Activated naive CD4-positive, alpha-beta T cell treated with anti-CD3 and anti-CD28 coated beads, Interleukin-2, amount 50 U/mL, for 24 hours (primary cell): ENCODE data around the gene TSC22D1.
A peak's percentile ranks its signal among the peaks of the same experiment; 100 is the strongest.
"Not testable (repeated sequence)": the region's sequence is repeated elsewhere in the genome, so short reads cannot be mapped to it uniquely, and the experiment has no call there.

Source experiments
- H3K27ac Mint-ChIP-seq: one replicate; pipeline ENCODE4 v1.8.0; 2021; ENCODE audit warnings: mild to moderate bottlenecking, mixed read lengths
- H3K27me3 Mint-ChIP-seq: one replicate; pipeline ENCODE4 v1.8.0; 2021; ENCODE audit warnings: mixed read lengths
- H3K36me3 Mint-ChIP-seq: one replicate; pipeline ENCODE4 v1.8.0; 2021; ENCODE audit warnings: mixed read lengths
- H3K4me1 Mint-ChIP-seq: one replicate; pipeline ENCODE4 v1.8.0; 2021; ENCODE audit warnings: mixed read lengths
- H3K4me3 Mint-ChIP-seq: one replicate; pipeline ENCODE4 v1.8.0; 2021; ENCODE audit warnings: mild to moderate bottlenecking, mixed read lengths
- H3K9me3 Mint-ChIP-seq: one replicate; pipeline ENCODE4 v1.8.0; 2021; ENCODE audit warnings: mixed read lengths

The TSC22D1 gene

DNA sequence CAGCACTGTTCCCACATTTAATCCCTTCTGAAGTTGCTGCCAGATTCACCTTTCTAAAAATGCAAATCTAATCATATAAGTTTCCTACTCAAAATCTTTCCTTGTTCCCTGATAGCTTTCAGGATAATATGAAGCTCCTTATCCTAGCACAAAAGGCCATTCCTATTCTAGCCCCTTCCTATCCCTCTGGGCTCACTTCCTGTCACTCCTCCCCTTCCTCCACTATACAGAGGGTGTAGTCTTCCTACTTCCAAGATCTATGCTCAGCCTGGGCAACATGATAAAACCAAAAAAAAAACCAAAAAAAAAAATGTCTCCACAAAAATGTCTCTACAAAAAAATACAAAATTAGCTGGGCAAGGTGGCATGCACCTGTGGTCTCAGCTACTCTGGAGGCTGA is 78.3 kb downstream of the TSC22D1 start:
- Mint-ChIP-seq H3K4me1 (peaks cover 6% of the 10 kb centered on the region), H3K27ac (peak overlapping the region; percentile 5), H3K36me3 (peaks cover 9% of the 10 kb centered on the region), H3K9me3 (peaks cover 11% of the 10 kb centered on the region), H3K27me3 (no peaks in the 10 kb centered on the region), H3K4me3 (no peak overlapping the region)

DNA sequence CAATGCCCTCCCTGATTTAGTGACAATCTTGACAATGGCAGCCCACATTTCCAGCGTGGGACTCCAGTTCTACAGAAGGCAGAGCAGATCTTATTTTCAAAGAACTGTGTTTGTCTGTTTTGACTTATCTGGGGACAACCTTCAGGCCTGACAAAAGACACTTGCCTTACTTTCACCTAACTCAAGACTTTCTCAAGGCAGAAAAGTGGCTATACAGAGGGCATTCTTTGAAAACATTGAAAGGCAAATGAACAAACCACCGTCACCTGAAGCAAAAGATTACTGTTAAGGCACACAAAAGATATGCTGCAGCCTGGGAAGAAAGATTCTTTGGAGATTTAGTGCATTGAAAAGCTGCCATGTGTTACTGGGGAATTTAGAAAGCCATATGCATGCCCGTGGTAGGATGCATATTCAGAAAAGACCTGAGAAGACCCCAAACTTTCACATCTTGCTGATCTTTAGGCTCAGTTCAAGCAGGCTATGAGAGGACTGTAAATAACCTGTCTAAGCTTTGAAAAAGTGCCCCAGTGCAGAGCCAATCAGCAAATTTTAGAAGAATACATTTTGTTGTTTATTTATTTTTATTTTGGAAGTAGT is 82.8 kb downstream of the TSC22D1 start:
- no peak overlapping the region for H3K4me3 Mint-ChIP-seq
- H3K4me1 Mint-ChIP-seq: peaks cover 7% of the 10 kb centered on the region
- no peak overlapping the region for H3K27ac Mint-ChIP-seq
- peaks cover 9% of the 10 kb centered on the region for H3K36me3 Mint-ChIP-seq
- no peaks in the 10 kb centered on the region for H3K27me3 Mint-ChIP-seq
- peaks cover 11% of the 10 kb centered on the region for H3K9me3 Mint-ChIP-seq

DNA sequence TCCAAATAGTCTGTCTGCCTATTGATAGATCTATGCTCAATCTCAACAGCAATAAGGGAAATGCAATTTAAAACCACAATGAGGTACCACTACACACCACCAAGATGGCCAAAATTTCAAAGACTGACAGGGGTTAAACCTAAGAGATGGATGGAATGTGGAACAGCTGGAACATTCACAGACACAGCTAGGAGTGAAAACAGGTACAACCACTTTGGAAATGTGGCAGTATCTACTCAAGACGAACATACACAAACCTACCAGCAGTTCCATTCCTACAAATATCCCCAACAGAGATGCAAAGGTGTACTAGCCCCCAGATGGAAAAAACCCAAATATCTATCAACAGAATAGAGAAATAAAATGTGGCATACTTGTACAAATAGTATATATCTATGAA is 86.4 kb downstream of the TSC22D1 start:
- no peaks in the 10 kb centered on the region for H3K27me3 Mint-ChIP-seq
- peaks cover 12% of the 10 kb centered on the region for H3K4me1 Mint-ChIP-seq
- H3K9me3 Mint-ChIP-seq: peaks cover 3% of the 10 kb centered on the region
- no peak overlapping the region for H3K4me3 Mint-ChIP-seq
- peaks cover 3% of the 10 kb centered on the region for H3K36me3 Mint-ChIP-seq
- no peak overlapping the region for H3K27ac Mint-ChIP-seq

DNA sequence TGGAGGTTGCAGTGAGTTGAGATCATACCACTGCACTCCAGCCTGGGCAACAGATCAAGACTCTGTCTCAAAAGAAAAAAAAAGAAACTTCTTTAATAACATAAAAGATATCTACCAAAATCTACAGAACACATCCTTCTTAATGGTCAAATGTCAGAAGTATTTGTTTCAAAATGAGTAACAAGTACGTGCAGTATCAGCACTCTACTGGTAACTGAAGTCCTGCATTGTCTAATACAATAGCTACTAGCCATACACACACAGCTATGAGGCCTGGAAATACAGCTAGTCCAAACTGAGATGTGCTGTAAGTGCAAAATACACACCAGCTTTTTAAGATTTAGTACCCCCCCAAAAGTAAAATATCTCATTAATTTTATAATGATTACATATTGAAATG is 88.1 kb downstream of the TSC22D1 start:
- no peak overlapping the region for H3K27ac Mint-ChIP-seq
- H3K9me3 Mint-ChIP-seq: no peaks in the 10 kb centered on the region
- H3K4me3 Mint-ChIP-seq: no peak overlapping the region
- no peaks in the 10 kb centered on the region for H3K27me3 Mint-ChIP-seq
- no peaks in the 10 kb centered on the region for H3K36me3 Mint-ChIP-seq
- peaks cover 19% of the 10 kb centered on the region for H3K4me1 Mint-ChIP-seq

DNA sequence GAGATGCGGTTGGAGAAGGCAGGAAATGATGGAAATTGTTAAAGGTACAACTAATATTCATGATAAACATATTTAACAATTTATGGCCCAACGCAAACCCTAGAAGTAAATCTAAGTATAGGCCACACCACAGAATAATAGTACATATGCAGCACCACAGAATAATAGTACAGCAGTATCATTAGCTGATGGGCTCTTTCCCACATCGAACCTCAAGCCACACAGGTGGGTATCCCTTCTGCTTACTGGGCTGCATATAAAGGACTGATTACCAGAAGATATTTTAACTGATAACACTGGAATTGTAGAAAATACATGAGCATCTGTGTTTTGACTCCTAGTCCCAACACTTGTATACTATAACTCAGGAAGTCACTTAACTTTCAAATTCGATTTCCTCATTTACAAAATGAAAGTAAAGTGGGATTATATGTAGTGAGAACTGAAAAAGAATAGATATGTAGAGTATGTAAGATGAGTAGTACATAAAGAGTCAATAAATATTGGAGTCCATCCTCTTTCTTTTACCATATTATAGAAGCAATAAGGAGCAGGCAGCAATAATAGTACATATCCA is 91.5 kb downstream of the TSC22D1 start:
- Mint-ChIP-seq H3K4me3 (peak overlapping the region; percentile 64), H3K27ac (peak overlapping the region; percentile 19), H3K27me3 (no peaks in the 10 kb centered on the region), H3K9me3 (no peaks in the 10 kb centered on the region), H3K4me1 (peaks cover 16% of the 10 kb centered on the region), H3K36me3 (no peaks in the 10 kb centered on the region)

DNA sequence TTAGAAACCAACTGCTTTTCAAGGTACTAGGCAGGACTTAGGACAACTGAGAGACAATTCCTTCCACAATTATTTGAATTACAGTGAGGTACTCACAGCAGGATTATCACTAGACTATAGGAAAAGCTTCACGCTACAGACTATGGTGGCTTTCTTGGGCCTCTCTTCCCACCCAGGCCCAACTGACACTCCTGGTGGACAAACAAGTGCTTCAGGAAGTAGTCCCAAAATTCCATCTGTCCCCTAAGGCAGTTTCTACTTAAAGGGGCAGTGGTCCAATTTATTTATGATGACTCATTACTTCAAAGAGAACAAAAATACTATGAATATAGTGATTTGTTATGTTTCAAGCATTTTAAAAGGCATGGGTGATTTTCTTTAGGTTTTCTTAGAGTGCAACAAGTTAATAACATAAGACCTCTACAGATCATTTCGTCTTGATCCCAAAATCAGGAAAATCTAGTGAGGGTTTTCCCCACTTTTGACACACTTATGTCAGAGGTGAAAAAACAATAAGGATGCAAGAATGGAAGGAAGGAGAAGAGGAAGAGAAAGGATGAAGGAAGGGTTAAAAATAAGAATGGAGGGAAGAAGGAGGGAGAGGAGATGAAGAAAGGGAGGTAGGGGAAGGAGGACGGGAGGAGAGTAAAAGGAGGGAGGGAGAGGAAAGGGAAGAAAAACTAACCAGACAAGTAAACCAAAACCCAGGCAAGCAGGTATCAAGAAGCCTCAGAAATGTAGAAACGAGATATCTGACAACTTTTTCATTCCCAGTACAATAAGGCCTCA is 101.8 kb downstream of the TSC22D1 start:
- no peaks in the 10 kb centered on the region for H3K27me3 Mint-ChIP-seq
- H3K36me3 Mint-ChIP-seq: no peaks in the 10 kb centered on the region
- H3K4me3 Mint-ChIP-seq: no peak overlapping the region
- no peaks in the 10 kb centered on the region for H3K9me3 Mint-ChIP-seq
- H3K4me1 Mint-ChIP-seq: no peaks in the 10 kb centered on the region
- H3K27ac Mint-ChIP-seq: no peak overlapping the region

DNA sequence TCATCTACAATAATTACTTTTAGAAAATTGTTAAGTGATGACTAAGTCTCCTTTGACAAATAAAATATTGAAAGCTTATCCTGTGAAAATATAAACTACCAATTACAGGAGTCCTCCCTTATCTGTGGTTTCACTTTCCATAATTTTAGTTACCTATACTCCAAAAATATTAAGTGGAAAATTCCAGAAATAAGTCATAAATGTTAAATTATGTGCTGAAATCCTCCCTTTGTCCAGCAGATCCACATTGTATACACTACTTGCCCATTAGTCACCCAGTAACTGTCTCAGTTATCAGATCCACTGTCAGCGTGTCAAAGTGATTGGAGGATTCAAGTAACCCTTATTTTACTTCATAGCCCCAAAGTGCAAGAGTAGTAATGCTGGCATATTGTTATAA is 104.4 kb downstream of the TSC22D1 start:
- H3K36me3 Mint-ChIP-seq: no peaks in the 10 kb centered on the region
- no peak overlapping the region for H3K27ac Mint-ChIP-seq
- H3K9me3 Mint-ChIP-seq: no peaks in the 10 kb centered on the region
- no peak overlapping the region for H3K4me3 Mint-ChIP-seq
- H3K4me1 Mint-ChIP-seq: no peaks in the 10 kb centered on the region
- H3K27me3 Mint-ChIP-seq: no peaks in the 10 kb centered on the region

DNA sequence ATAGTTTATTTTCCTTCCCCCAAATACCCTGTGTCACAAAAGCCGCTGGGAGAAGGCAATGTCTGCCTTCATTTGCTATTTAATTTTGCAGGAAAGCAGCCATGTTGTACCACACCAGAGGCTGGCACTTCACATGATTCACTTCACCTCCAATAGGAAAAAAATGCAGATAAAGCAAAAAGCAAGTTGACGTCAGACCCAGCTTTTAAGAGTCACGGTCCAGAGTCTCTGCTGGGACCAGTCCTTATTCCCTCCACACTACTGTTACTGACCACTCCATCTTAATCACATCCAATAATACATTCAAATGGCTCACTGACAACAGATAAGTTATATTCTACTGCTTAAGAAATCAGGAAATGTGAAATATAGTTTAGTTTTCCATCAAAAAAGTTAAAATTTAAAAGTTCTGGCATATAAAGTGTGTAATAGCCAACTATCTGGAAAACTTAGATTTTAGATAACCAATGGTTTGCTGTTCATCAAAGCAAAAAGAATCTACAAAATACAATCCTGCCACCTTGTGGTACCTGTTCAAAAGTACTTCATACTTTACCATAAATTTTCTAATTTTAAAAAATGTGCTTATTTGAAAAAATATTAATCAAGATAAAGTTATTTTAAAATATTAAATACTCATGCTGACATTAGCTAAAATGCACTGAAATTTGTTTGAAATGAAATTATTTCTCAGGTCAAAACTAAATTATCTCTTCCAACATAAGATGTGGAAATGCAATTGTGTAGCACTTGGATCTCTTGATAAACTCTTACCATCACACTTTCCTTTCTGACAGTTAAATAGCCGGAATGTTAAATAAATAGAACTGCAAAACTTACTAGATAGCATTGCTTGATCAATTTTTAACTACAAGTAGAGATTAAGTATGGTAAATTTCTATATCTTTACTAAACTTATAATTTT is 105.2 kb downstream of the TSC22D1 start:
- Mint-ChIP-seq H3K27me3 (no peaks in the 10 kb centered on the region), H3K4me1 (no peaks in the 10 kb centered on the region), H3K27ac (no peak overlapping the region), H3K4me3 (no peak overlapping the region), H3K36me3 (no peaks in the 10 kb centered on the region), H3K9me3 (no peaks in the 10 kb centered on the region)

DNA sequence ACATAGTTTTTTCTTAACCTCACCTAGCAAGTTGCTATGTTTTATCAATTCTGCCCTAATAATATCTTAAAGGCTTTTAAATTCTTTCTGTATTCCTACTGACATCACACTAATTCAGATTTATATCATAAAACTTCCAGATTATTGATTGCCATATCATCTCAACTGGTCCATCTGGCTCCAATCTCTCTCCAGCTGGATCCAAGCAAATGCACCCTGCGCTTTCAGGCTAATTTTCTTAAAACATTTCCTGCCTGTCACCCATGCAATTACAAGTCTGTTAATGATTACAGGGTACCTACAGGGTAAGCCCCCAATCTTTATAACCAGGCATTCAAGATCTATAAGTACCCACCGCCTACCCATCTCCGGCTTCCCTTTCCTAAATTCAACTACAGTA is 107.3 kb downstream of the TSC22D1 start:
- H3K27me3 Mint-ChIP-seq: no peaks in the 10 kb centered on the region
- H3K4me3 Mint-ChIP-seq: no peak overlapping the region
- no peaks in the 10 kb centered on the region for H3K9me3 Mint-ChIP-seq

DNA sequence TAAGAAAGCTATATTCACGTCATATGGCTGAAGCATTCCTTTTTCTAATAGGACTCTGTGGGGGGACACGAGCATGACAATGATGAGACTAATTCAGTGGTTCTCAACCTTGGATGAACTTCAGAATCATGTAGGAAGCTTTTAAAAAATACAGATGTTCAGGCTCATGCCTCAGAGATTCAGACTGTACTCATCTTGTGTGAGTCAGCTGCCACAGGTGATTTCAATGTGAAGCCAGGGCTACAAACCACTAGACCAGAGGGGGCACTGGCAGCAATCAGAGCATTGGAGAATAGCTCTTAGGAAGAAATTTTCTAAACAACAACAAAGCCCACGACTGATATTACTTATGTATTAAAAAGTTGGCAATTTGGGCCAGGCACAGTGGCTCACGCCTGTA is 110.8 kb downstream of the TSC22D1 start:
- no peak overlapping the region for H3K27ac Mint-ChIP-seq
- no peaks in the 10 kb centered on the region for H3K4me1 Mint-ChIP-seq
- H3K27me3 Mint-ChIP-seq: no peaks in the 10 kb centered on the region
- no peak overlapping the region for H3K4me3 Mint-ChIP-seq
- no peaks in the 10 kb centered on the region for H3K36me3 Mint-ChIP-seq
- no peaks in the 10 kb centered on the region for H3K9me3 Mint-ChIP-seq

More for the DNA sequence above, 107.3 kb downstream of the TSC22D1 start:
- Mint-ChIP-seq H3K36me3 (no peaks in the 10 kb centered on the region), H3K4me1 (no peaks in the 10 kb centered on the region), H3K27ac (no peak overlapping the region)

DNA sequence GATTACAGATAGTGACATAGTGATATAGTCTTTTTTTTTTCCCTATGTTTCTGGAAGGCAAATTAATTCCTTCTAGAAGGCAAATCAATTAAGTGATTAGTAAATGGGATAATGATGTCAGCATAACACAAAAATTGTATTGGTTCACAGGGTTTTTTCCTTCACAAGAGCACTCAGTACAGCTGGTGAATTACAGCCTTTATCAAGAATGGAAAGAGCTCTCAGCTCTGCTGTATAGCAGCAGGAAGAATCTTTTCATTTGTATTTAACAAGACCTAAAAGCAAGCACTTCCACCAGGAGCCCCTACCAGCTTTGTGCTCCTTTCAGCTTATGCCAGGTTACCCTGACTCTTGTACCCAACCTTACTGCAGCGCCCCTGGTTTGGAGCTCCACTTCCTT is 111.7 kb downstream of the TSC22D1 start:
- Mint-ChIP-seq H3K4me3 (no peak overlapping the region), H3K4me1 (no peaks in the 10 kb centered on the region), H3K27me3 (no peaks in the 10 kb centered on the region)

DNA sequence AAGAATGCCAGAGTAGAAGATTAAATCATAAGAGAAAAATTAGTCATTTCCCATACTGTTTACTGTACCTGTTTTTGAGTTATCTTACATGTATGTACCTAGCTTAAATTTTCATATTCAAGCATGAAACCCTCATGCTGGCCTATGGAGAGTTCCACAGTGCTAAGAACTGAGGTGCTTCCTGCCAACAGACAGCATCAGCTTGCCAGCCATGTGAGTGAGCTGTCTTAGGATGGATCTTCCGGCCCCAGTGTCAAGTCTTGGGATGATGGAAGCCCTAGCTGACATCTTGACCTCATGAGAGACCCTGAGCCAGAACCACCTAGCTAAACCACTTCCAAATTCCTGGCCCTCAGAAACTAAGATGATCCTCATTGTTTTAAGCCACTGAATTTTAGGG is 112.4 kb downstream of the TSC22D1 start:
- Mint-ChIP-seq H3K4me3 (no peak overlapping the region), H3K27ac (no peak overlapping the region), H3K36me3 (no peaks in the 10 kb centered on the region), H3K4me1 (no peaks in the 10 kb centered on the region), H3K9me3 (no peaks in the 10 kb centered on the region), H3K27me3 (no peaks in the 10 kb centered on the region)

More for the DNA sequence above, 111.7 kb downstream of the TSC22D1 start:
- Mint-ChIP-seq H3K9me3 (no peaks in the 10 kb centered on the region), H3K27ac (no peak overlapping the region), H3K36me3 (no peaks in the 10 kb centered on the region)

DNA sequence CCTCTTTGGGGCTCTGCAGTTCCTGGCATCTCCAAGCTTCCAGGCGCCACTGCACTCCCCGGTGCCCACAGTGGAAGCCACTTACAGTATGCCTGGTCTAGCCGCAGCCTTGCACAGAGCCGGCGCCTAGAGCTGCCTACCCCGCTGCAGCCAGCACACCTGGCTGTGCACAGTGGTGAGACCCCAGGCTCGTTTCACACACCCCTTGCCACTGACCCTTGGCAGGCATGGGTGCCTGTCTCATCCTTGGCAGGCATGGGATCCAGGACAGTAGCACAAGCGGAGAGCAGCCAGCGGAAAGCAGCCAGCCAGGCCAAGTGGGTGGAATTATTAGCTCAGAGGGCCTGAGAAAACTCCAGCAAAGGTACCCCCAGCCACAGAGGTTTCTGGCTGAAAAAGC is 116.5 kb downstream of the TSC22D1 start:
- no peaks in the 10 kb centered on the region for H3K9me3 Mint-ChIP-seq

DNA sequence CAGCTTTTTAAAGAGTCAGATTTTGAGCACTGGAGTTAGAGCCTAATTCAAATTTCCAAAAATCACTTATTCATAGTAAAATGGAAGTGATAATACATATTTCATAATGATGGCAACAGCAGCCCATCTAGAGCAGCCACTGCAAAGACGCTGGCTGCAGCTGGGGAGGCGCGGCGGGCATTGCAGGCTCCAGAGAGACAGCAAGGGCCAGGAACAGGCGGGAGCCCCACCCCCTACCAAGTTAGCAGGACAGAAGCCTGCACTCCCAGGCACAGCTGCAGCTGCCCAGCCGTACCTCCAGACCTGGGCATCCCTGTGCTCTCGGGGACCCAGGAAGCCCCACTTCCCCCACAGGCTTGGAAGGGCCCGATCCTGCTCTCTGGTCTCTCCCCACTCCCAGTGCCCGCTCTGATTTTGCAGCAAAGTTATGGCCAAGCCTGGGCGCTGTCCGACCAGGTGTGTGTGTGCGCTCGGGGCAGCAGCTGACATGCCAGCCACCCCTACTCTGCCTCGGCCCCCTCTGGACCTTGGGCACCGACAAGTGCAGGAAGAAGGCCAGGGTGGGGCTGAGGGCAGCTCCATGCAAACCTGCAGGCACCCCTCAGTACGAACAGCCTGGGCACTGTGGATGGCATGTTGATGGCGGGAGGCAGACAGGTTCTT is 117.7 kb downstream of the TSC22D1 start:
- Mint-ChIP-seq H3K4me3 (no peak overlapping the region), H3K27ac (no peak overlapping the region), H3K36me3 (peaks cover 4% of the 10 kb centered on the region), H3K27me3 (no peaks in the 10 kb centered on the region), H3K4me1 (peaks cover 8% of the 10 kb centered on the region), H3K9me3 (no peaks in the 10 kb centered on the region)

More for the DNA sequence above, 116.5 kb downstream of the TSC22D1 start:
- Mint-ChIP-seq H3K4me1 (peaks cover 8% of the 10 kb centered on the region), H3K27ac (no peak overlapping the region), H3K4me3 (no peak overlapping the region), H3K27me3 (no peaks in the 10 kb centered on the region), H3K36me3 (peaks cover 4% of the 10 kb centered on the region)

DNA sequence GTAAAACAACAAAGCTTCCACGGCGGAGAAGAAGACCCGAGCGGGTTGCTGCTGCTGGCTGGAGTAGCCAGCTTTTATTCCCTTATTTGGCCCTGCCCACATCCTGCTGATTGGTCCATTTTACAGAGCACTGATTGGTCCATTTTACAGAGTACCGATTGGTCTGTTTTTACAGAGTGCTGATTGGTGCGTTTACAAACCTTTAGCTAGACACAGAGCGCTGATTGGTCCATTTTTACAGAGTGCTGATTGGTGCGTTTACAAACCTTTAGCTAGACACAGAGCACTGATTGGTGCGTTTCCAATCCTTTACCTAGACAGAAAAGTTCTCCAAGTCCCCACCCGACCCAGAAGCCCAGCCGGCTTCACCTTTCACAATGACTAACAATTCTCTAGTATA is 119.9 kb downstream of the TSC22D1 start:
- H3K36me3 Mint-ChIP-seq, H3K9me3 Mint-ChIP-seq, H3K4me3 Mint-ChIP-seq, H3K27me3 Mint-ChIP-seq, H3K27ac Mint-ChIP-seq, H3K4me1 Mint-ChIP-seq: not testable (repeated sequence)
